Measurements from ENCODE around the gene STMN1. TPM values are rescaled to one million over a fixed set of nuclear protein-coding genes. Genes with fewer than 3 reads are reported as not detected.

Gene STMN1
- total and polyA plus RNA-seq, 10 of the 15 experiments (the other 5 are each of a cell fraction or from before 2014, with no cell fraction given): 220 to 1,272 (median 603) TPM

GRCh38 chr1:25858906-25859789 is 47.1 kb downstream of the STMN1 start, which contains the start of gene AUNIP (continued):
- TF ChIP-seq YY1 (IDR thresholded peaks at IDR 0.05; ENCODE audit: low read depth, low read length) (peak; percentile 71; the same call in 1 of the 2 replicates), GATAD2B (conservative IDR thresholded peaks at IDR 0.05; ENCODE audit: low read depth) (peak; percentile 68), ZNF207 (IDR thresholded peaks at IDR 0.05; ENCODE audit: borderline replicate concordance) (peak; percentile 63; the same call in 1 of the 2 replicates), ZNF687 (IDR thresholded peaks at IDR 0.05) (peak; percentile 88), EED (IDR thresholded peaks at IDR 0.05; ENCODE audit: low read depth) (peak; percentile 20), STAT1 (conservative IDR thresholded peaks at IDR 0.05) (0 out of 2 replicates have a peak, but pooled peaks have one; percentile 56), CHD2 (IDR thresholded peaks at IDR 0.05; ENCODE audit: borderline replicate concordance, low read depth, low read length) (0 out of 2 replicates have a peak, but pooled peaks have one; percentile 53), RCOR1 (conservative IDR thresholded peaks at IDR 0.05; ENCODE audit: low read depth, low read length) (no peak), CBFB (IDR thresholded peaks at IDR 0.05; ENCODE audit: low read depth) (peak; percentile 55; the same call in 1 of the 2 replicates), IKZF2 (IDR thresholded peaks at IDR 0.05) (peak; percentile 41 to 45; a peak in 2 of 4 replicates), RB1 (IDR thresholded peaks at IDR 0.05; ENCODE audit: borderline replicate concordance) (peak; percentile 55; the same call in 1 of the 2 replicates), PRDM15 (CRISPR knock-in tag; IDR thresholded peaks at IDR 0.05) (no peak), MEF2B (IDR thresholded peaks at IDR 0.05; ENCODE audit: partially characterized antibody, poor library complexity, severe bottlenecking) (peak; percentile 71), ATF7 (IDR thresholded peaks at IDR 0.05; ENCODE audit: low read depth) (peak; percentile 77), TAF1 (IDR thresholded peaks at IDR 0.05; ENCODE audit: borderline replicate concordance, low read depth, low read length) (peak; percentile 95), PAX5 (IDR thresholded peaks at IDR 0.05; ENCODE audit: borderline replicate concordance, low read depth, low read length) (no peak), CREM (IDR thresholded peaks at IDR 0.05; ENCODE audit: low read depth) (peak; percentile 58; the same call in 1 of the 2 replicates), CBX3 (IDR thresholded peaks at IDR 0.05; ENCODE audit: borderline replicate concordance, low read depth) (no peak), LARP7 (IDR thresholded peaks at IDR 0.05) (peak; percentile 74; the same call in 1 of the 2 replicates), YBX1 (IDR thresholded peaks at IDR 0.05) (no peak), SIN3A (IDR thresholded peaks at IDR 0.05; ENCODE audit: low read depth, low read length) (peak; percentile 98), NBN (IDR thresholded peaks at IDR 0.05) (peak; percentile 70), ZSCAN29 (IDR thresholded peaks at IDR 0.05) (peak; percentile 76; the same call in 1 of the 2 replicates)
